Measurements from ENCODE around the gene CFAP73. TPM values are rescaled to one million over a fixed set of nuclear protein-coding genes. Genes with fewer than 3 reads are reported as not detected.
A peak's percentile ranks its signal among the peaks of the same experiment; 100 is the strongest.

Gene CFAP73
- total RNA-seq, 4 donors from 2014 or later, result not detected

DNA sequence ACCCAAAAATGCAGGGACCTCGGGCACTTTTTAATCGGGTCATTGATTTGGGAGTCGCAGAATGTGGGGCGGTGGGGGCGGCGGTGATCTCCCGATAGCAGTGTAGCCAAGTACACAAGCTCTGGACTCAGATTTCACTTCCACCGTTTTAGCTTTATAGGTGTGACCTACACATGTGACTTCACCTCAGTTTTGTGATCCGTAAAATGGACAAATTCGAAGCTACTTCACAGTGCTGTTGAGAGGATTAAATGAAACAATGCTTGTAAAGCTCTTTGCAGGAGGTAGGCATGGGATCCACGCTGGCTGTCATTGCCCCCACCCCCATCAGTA lies 36.5 kb downstream of the CFAP73 start:
- H3K4me3 ChIP-seq, result peak overlapping the region; percentile 87 to 100 (median 95)
- ATAC-seq (no peak), DNase-seq (no peak)
- in situ Hi-C loops (cut with MboI; ENCODE audit: low sequenced_read_pairs in 4 of 4), result loop anchor here in 2 of 4 donors (10.0 to 25.0 kb wide), 2 partner anchors 126 to 149 kb away; partner anchors contain the start of gene SLC8B1 (in 1 of the 2)
- H3K27me3 ChIP-seq, result no peaks in the 10 kb centered on the region
- H3K36me3 ChIP-seq, result peaks cover 0 to 10% of the 10 kb centered on the region in 2 donors
- H3K27ac ChIP-seq, result peak overlapping the region; percentile 93 to 100 (median 98)
- intact Hi-C loops (cut with DNase I; ENCODE audit: low total_unique reads), result no loop called here
- no peak for TF ChIP-seq POLR2A (IDR thresholded peaks at IDR 0.05)
- TF ChIP-seq, protein P1, sequence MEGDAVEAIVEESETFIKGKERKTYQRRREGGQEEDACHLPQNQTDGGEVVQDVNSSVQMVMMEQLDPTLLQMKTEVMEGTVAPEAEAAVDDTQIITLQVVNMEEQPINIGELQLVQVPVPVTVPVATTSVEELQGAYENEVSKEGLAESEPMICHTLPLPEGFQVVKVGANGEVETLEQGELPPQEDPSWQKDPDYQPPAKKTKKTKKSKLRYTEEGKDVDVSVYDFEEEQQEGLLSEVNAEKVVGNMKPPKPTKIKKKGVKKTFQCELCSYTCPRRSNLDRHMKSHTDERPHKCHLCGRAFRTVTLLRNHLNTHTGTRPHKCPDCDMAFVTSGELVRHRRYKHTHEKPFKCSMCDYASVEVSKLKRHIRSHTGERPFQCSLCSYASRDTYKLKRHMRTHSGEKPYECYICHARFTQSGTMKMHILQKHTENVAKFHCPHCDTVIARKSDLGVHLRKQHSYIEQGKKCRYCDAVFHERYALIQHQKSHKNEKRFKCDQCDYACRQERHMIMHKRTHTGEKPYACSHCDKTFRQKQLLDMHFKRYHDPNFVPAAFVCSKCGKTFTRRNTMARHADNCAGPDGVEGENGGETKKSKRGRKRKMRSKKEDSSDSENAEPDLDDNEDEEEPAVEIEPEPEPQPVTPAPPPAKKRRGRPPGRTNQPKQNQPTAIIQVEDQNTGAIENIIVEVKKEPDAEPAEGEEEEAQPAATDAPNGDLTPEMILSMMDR (IDR thresholded peaks at IDR 0.05 in 4 of 5, conservative IDR thresholded peaks at IDR 0.05 in 1 of 5), result no peak
- peaks cover 22 to 24% of the 10 kb centered on the region in 2 donors for H3K4me1 ChIP-seq
- no peaks in the 10 kb centered on the region for H3K9me3 ChIP-seq

DNA sequence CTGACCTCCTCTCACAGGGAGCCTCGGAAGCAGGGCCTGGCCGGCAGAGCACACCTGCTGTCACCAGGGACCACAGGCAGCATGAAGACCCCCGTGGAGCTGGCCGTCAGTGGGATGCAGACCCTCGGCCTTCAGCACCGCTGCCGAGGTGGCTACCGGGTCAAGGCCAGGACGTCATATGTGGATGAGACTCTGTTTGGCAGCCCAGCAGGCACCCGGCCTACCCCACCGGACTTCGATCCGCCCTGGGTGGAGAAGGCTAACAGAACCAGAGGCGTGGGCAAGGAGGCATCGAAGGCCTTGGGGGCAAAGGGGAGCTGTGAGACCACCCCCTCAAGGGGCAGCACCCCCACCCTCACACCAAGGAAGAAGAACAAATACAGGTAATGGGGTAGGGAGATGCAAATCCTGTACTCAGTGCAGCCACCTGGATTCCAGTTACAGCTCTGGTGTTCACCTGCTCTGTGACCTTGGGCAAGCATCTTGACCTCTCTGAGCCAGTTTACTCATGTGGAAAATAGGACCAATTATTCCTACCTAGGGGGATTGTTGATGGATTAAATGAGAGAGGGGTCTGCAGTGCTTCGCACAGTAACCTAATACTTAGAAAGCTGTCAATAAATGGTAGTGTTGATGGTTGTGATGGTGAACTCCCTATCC lies 37.3 kb downstream of the CFAP73 start:
- peaks cover 22 to 24% of the 10 kb centered on the region in 2 donors for H3K4me1 ChIP-seq
- H3K36me3 ChIP-seq, result peaks cover 0 to 17% of the 10 kb centered on the region in 2 donors
- H3K4me3 ChIP-seq, result peak overlapping the region in 3 of 4 donors; percentile 87 to 98 (median 92)
- DNase-seq, result no peak
- no peaks in the 10 kb centered on the region for H3K27me3 ChIP-seq
- no peak for ATAC-seq
- TF ChIP-seq POLR2A (IDR thresholded peaks at IDR 0.05), result no peak
- TF ChIP-seq, protein P1 (IDR thresholded peaks at IDR 0.05 in 4 of 5, conservative IDR thresholded peaks at IDR 0.05 in 1 of 5), result no peak
- H3K27ac ChIP-seq, result peak overlapping the region; percentile 93 to 100 (median 98)
- in situ Hi-C loops (cut with MboI; ENCODE audit: low sequenced_read_pairs in 4 of 4) (loop anchor here in 2 of 4 donors (10.0 to 25.0 kb wide), 2 partner anchors 126 to 148 kb away; partner anchors contain the start of gene SLC8B1 (in 1 of the 2)), intact Hi-C loops (cut with DNase I; ENCODE audit: low total_unique reads) (no loop called here)
- no peaks in the 10 kb centered on the region for H3K9me3 ChIP-seq

DNA sequence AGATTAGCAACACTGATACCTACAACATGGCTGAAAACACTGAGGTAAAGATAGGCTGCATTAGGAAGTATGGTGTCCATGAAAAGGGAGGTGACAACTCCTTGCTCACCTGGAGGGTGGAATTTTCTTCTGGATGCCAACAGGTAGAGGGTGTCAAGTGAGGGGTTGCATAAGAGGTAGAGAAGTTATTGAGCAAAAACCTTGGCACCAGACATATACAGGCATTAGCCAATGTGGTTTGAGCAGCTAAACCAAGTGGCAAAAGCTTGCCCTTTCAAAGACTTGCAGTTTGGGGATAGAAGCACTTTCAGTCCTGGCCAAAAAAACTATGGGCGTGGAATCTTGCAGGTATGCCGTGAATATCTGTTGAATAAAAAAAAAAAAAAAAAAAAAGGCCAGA lies 39.8 kb downstream of the CFAP73 start:
- no peak for DNase-seq
- Histone ChIP-seq H3K27ac (no peak overlapping the region), H3K36me3 (peaks cover 0 to 23% of the 10 kb centered on the region in 2 donors), H3K9me3 (no peaks in the 10 kb centered on the region), H3K4me1 (peaks cover 28 to 30% of the 10 kb centered on the region in 2 donors), H3K27me3 (no peaks in the 10 kb centered on the region), H3K4me3 (no peak overlapping the region)
- intact Hi-C loops (cut with DNase I; ENCODE audit: low total_unique reads), result no loop called here
- in situ Hi-C loops (cut with MboI; ENCODE audit: low sequenced_read_pairs in 4 of 4), result loop anchor here in 2 of 4 donors (10.0 to 25.0 kb wide), 2 partner anchors 123 to 145 kb away; partner anchors contain the start of gene SLC8B1 (in 1 of the 2)
- ATAC-seq, result no peak
- no peak for TF ChIP-seq POLR2A (IDR thresholded peaks at IDR 0.05)
- TF ChIP-seq, protein P1 (IDR thresholded peaks at IDR 0.05 in 4 of 5, conservative IDR thresholded peaks at IDR 0.05 in 1 of 5), result no peak

DNA sequence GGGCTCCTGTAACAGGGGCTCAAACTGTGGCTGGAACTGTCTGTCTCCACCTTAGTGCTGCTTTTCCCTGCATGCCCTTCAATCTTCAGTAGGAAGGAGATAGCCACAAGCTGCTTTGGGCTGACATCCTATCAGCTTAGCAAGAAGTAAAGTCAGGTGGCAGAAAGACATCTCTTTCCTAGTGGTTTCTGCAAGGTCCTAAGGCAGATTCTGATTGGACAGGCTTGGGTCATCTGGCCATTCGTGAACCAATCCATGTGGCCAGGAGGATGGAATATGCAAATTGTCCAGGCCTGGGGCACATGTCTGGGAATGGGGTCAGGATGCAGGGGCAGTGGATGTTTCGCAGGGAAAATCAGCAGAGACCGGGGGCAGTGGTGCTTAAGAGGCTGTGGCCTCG lies 41.2 kb downstream of the CFAP73 start:
- Histone ChIP-seq H3K27ac (no peak overlapping the region), H3K9me3 (no peaks in the 10 kb centered on the region), H3K4me1 (peaks cover 26 to 35% of the 10 kb centered on the region in 2 donors), H3K27me3 (no peaks in the 10 kb centered on the region), H3K4me3 (no peak overlapping the region), H3K36me3 (peaks cover 0 to 23% of the 10 kb centered on the region in 2 donors)
- DNase-seq (no peak), ATAC-seq (no peak)
- intact Hi-C loops (cut with DNase I; ENCODE audit: low total_unique reads) (loop anchor here (10.0 kb wide), 2 partner anchors 104 to 144 kb away; partner anchors contain the start of gene SLC8B1), in situ Hi-C loops (cut with MboI; ENCODE audit: low sequenced_read_pairs in 4 of 4) (loop anchor here in 2 of 4 donors (10.0 to 25.0 kb wide), 2 partner anchors 104 to 122 kb away; no protein-coding TSS in a partner anchor)
- TF ChIP-seq POLR2A (IDR thresholded peaks at IDR 0.05), result no peak
- TF ChIP-seq, protein P1 (IDR thresholded peaks at IDR 0.05 in 4 of 5, conservative IDR thresholded peaks at IDR 0.05 in 1 of 5), result no peak
